Measurements from ENCODE around the gene TTC28.
"Not testable (repeated sequence)": the region's sequence is repeated elsewhere in the genome, so short reads cannot be mapped to it uniquely, and the experiment has no call there.

TTC28 gene

DNA sequence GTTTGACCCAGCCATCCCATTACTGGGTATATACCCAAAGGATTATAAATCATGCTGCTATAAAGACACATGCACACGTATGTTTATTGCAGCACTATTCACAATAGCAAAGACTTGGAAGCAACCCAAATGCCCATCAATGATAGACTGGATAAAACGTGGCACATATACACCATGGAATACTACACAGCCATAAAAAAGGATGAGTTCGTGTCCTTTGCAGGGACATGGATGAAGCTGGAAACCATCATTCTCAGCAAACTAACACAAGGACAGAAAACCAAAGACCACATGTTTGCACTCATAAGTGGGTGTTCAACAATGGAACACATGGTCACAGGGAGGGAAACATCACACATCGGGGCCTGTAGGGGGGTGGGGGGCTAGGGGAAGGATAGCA is 64.2 kb downstream of the TTC28 start:
- DNase-seq; intact Hi-C loops (cut with DNase I): not testable (repeated sequence)

DNA sequence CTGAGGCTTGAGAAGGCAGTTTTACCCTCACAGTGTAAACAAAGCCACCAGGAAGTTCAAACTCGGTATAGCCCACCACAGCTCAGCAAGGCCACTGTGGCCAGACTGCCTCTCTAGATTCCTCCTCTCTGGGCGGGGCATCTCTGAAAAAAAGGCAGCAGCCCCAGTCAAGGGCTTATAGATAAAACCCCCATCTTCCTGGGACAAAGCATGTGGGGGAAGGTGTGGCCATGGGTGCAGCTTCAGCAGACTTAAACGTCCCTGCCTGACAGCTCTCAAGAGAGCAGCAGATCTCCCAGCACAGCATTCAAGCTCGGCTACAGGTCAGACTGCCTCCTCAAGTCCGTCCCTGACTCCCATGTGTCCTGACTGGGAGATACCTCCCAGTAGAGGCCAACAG is 69.7 kb downstream of the TTC28 start:
- intact Hi-C loops (cut with DNase I): no loop called here
- no peak for DNase-seq

DNA sequence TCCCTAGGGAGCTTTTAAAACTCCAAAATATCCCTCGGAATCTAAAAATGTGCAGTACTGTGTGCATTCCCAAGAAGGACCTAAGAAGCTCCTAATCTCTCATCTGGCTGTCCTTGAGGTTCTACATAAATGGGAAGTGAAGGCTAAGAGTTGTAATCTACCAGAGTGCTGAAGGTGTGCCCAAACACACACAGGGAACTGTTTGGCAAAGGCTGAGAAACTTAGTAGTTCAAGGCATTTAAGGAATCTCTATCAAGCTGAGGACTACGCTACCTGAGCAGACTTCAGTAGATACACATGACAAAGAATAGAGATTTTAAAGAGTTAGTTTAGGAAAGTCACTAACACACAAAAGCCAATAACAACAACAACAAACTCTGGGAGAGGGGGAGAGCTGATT is 71.1 kb downstream of the TTC28 start:
- intact Hi-C loops (cut with DNase I): no loop called here
- DNase-seq: no peak

DNA sequence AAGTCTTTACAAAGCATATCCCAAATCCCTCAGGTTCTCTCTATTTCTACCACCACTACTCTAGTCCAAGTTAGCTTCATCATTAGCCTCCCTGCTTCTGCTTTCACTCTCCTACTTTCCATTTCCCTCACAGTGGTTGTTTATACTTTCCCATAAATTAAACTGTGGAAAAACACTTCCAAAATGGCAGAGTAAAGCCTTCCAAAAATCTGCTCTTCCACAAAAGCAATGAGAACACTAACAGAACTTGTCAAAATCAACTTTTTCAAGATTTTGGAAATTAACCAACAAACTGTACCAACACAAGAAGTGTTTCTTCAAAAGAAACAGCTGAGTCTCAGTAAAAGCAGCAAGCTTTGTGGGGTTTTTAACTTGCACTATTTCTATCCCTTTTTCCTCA is 71.8 kb downstream of the TTC28 start:
- intact Hi-C loops (cut with DNase I): no loop called here
- DNase-seq: no peak

DNA sequence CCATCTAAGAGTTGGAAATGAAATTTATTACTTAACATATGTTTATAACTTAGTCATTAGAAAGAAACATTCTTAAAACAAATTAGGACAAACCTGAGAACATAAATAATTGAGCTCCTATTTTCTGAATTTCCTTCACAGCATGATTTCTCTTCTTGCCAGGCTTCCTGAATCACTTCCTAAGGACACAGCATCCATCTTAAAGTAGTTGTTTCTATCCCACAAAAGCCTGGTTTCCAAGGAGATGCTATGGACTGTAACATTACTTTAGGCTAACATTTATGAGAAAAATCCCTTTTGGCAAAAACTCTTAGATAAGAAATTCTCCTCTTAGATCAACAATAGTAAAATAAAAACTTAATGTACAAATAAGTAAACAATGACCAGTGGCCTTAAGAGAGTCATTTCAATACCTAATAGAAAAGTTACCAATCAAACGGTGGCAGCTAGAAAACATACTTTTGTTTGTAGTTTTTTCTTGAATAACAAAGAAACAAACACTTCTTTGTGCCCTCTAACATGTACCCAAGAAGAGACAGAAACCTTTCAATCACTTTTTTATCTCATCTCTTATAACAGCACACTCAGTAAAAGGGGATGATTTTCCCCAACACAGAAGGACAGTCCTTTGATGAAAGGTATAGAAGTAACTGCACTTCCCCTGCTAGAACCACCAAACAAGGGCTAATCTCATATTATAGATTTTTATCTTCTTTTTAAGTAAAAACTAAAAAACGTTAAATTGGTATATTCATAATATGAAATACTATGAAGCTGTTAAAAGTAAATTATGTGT is 74.5 kb downstream of the TTC28 start:
- DNase-seq: no peak
- intact Hi-C loops (cut with DNase I): loop anchor here (5.0 kb wide), 1 partner anchor 227 kb away; no protein-coding TSS in a partner anchor

DNA sequence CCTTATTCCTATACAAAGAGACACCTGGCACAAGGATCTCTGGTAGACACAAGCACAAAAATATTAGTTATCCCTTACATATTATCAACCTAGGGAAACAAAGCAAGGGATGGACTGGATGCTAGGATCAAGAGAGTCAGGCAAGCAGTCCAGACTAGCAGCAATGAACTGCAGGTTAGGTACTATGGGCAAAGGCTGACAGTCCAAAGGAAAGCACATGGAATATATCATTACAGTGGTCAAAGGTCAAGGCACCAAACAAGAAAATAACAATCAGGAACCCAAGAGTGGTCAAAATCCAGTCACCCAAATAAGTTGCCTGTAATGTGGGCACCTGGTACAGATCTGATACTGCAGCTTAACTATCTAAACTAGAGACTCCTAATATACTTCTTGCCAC is 77.7 kb downstream of the TTC28 start:
- intact Hi-C loops (cut with DNase I): loop anchor here (5.0 kb wide), 1 partner anchor 230 kb away; no protein-coding TSS in a partner anchor
- no peak for DNase-seq

DNA sequence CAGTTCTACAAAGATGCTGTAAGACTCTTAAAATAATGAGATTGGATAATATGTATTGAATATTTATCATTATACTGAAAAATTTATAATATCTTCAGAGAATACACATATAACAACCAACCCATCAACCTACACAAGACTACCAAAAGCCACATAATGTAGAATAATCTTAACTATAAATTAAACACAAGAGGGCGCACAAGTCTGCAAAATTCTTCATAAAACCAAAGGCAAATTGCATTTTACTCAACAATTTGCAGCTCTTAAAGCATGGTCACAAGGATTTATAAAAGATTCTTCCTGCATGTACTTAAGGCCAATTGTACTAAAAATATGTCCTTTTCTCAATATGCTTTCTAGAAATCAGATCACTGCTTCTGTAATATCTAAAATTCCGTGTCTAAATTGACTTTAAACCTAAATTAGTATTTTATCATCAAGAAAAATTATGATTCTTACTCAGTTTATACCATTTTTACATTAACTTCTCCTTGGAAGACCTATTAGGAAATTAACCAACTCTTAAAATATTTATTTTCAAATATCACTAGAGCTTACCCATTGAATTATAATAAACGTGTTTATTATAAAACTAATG is 79.0 kb downstream of the TTC28 start:
- intact Hi-C loops (cut with DNase I): loop anchor here (5.0 kb wide), 1 partner anchor 232 kb away; no protein-coding TSS in a partner anchor
- DNase-seq: peak in 7 of 42 donors; percentile 8 to 53 (median 15)

DNA sequence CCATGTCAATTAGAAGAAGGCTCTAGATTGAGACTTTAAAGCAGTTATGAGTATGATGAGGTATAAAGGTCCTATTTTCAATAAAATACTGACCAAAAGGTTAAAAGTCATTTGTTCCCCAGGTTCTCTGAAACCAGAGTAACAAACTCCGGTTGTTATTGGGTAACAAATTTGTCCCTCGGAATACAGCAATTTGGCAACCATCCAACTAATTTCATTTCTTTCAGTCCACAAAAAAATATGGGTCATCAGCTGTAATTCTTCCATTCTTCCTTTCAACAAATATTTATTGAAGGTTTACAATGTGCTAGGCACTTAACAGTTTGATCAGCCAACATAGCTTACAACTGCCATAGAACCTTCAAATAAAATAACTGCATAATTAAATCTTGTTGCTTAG is 79.9 kb downstream of the TTC28 start:
- intact Hi-C loops (cut with DNase I): loop anchor here (5.0 to 10.0 kb wide), 3 partner anchors 233 to 575 kb away; no protein-coding TSS in a partner anchor
- DNase-seq: no peak

DNA sequence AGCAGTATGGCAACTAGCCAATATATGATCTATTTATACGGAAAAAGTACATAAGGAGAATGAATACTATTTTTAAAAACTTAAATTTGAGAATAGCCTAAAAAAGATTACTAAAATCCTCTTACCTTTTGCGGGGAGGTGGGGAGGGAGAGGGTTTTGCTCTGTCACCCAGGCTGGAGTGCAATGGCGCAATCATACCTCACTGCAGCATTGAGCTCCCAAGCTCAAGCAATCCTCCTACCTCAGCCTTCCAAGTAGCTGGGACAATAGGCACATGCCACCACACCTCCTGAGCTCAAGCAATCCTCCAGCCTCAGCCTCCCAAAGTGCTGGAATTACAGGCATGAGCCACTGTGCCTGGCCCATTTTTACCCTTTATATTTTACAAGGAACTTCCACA is 82.0 kb downstream of the TTC28 start:
- intact Hi-C loops (cut with DNase I): loop anchor here (5.0 to 10.0 kb wide), 2 partner anchors 545 to 573 kb away; no protein-coding TSS in a partner anchor
- DNase-seq: no peak

DNA sequence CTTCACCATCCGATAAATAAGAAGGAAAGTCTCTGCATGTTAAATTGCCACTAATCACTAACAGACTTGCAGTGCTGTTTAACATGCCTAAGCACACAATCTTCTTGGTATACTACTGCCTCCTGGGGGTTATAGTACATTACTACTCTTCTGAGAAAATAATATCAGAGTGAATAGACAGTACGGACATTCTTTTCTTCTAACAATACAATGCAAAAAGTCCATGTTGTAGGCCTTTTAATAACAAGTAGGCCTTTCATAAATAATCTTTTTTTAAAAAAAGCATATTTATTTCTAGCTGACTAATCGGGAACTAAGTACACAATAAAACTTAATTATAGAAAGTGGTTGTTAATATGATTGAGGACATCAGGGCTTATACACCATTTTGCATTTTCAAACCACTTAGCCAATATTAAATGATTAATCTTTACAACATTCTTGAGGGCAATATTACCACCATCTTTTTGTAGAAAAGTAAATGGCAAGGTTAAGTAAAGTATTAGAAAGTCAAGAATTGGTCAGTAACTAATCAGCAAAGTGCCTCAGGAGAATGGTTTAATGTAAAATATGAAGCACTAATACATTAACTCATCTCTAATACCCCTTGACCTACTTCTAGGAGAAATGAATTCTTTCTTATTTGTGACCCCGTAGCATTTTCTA is 84.7 kb downstream of the TTC28 start:
- peak in 4 of 42 donors; percentile 11 to 43 (median 18) for DNase-seq
- intact Hi-C loops (cut with DNase I): loop anchor here (5.0 to 10.0 kb wide), 2 partner anchors 543 to 570 kb away; no protein-coding TSS in a partner anchor

DNA sequence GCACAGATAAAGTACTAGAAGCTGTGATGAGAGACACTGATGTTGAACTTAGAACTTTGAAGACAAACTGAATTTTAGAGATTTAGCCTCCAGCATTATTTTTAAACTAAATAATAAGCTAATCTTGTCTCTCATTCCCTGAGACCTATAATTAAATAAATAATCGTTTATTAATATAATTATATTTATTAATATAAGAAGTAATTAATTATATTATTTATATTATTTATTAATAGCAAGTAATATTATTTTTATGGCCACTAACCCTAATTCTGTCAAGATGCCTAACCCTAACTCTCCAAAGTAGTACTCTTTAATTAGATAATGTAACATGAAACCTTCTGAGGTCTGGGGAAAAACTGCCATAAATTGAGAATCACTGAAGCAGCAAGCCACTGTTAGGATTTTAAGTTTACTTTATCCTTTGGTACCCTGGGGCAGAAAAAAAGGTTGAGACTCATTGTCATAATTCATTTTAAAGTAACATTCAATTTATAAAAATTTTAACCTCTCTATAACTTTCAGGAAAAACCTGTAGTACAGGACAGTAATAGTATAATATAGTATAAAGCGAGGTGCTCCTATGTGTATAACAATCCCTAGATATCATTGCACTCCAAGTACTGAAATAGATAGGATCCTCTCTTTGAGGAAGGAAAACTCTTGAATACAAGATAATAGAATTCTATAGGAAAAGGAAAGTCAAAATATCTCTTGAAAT is 85.4 kb downstream of the TTC28 start:
- intact Hi-C loops (cut with DNase I): loop anchor here (10.0 kb wide), 1 partner anchor 569 kb away; no protein-coding TSS in a partner anchor
- no peak for DNase-seq

DNA sequence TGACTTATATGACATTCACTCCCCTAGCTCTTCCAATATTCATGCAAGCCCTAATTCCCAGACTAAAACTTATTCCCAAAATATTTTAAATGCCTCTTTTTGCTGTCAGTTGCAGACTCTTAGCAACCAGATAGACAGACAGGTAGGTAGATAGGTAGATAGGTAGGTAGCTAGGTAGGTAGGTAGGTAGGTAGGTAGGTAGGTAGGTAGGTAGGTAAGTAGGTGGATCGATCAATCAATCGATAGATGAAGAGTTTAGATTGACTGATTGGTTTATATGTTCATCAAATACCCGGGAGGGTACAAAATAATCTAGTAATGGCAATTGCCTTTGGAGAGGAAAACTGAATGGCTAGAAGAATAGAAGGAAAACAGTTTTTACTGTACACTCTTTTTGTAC is 86.3 kb downstream of the TTC28 start:
- no peak for DNase-seq
- intact Hi-C loops (cut with DNase I): loop anchor here (10.0 kb wide), 1 partner anchor 568 kb away; no protein-coding TSS in a partner anchor

DNA sequence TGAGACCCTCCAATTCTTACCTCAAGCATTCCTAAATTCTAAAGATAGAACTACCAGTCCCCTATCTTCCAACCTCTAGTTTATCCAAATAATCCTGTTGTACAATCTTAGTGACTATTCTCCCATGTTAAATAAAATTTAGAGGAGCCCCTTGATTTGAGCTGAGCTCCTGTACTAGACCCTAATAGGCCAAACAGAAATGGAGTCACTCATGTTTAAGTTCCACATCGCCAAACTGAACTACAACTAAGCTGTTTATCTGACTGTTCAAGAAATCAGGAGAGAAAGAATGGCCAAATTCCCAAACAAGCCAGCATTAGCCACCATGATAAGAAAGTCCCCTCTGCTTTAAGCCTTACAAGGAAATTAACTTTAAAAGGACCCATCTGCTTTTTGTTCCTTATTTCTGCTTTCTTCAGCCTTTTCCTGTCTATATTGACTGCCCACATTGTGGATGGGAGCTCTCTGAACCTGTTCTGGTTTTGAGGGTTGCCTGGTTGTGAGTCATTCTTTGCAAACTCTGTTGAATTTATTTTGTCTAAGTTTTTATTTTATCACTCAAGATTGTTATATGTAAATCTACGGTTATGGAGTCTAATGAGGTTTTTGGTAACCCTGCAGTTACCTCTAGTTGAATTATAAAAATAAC is 90.4 kb downstream of the TTC28 start:
- DNase-seq: no peak
- intact Hi-C loops (cut with DNase I): no loop called here

DNA sequence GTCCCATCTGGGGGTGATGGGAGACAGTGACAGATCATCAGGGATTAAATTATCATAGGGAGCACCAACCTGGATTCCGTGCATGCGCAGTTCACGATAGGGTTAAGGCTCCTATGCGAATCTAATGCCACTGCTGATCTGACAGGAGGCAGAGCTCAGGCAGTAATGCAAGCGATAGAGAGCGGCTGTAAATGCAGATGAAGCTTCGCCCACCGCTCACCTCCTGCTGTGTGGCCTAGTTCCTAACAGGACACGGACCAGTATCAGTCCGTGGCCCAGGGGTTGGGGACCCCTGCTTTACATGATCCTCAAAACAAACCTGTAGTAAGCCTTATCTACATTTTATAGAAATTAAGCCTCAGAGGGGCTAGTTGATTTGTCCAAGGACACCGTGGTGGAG is 94.3 kb downstream of the TTC28 start:
- DNase-seq: no peak
- intact Hi-C loops (cut with DNase I): no loop called here

DNA sequence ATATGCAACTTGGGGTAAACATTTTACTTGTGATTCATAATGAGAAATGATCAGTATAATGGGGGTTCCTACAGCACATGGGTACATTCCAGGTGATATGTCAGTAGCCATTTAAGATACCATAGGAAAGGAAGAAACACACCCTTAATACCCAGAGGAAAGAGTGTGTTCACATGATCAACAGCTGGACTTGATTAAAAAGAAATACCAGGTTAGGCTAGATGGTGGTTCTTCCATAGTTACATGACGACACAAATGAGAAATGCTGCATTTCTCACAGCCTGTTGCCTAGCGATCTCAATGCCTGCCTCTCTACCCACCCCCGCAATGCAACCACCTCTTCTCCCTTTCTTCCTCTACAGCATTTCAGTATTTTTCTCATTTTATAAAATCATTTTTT is 96.8 kb downstream of the TTC28 start:
- peak in 24 of 42 donors; percentile 9 to 72 (median 40) for DNase-seq
- intact Hi-C loops (cut with DNase I): no loop called here

DNA sequence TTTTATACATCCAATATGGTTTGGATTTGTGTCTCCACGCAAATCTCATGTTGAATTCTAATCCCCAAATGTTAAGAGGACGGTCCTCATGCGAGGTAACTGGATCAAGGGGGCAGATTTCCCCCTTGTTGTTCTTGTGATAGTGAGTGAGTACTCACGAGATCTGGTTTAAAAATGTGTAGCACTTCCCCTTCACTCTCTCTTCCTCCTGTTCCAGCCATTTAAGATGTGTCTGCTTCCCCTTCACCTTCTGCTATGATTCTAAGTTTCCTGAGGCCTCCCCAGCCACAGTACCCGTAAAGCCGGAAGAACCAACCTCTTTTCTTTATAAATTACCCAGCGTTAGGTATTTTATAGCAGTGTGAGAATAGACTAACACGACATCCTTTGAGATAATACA is 98.6 kb downstream of the TTC28 start:
- intact Hi-C loops (cut with DNase I): no loop called here
- DNase-seq: no peak

DNA sequence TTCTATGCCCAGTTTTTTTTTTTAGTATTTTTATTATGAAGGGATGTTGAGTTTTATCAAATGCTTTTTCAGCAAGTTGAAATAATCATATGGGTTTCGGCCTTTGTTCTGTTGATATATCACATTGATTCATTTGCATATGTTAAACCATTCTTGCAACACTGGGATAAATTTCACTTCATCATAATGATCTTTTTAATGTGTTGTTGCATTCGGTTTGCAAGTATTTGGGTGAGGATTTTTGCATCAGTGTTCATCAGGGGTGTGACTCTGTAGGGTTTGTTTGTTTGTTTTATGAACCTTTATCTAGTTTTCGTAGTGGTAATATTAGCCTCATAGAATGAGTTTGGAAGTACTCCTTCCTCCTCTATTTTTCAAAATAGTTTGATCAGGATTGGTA is 103.5 kb downstream of the TTC28 start:
- intact Hi-C loops (cut with DNase I): no loop called here
- no peak for DNase-seq

DNA sequence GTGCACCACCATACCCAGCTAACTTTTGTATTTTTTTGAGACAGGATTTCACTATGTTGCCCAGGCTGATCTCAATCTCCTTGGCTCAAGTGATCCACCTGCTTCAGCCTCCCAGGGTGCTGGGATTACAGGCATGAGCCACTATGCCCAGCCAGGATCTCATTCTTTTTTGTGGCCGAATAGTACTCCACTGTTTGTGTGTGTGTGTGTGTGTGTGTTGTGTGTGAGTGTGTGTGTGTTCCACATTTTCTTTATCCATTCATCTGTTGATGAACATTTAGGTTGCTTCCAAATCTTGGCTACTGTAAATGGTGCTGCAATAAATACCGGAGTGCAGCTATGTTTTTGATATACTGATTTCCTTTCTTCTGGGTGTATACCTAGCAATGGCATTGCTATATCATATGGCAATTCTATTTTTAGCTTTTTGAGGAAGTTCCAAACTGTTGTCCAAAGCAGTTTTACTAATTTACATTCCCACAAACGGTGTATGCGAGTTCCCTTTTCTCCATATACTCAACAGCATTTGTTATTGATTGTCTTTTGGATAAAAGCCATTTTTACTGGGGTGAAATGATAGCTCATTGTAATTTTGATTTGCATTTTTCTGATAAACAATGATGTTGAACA is 105.4 kb downstream of the TTC28 start:
- DNase-seq: no peak
- intact Hi-C loops (cut with DNase I): no loop called here
